ENCODE results near the gene TRAM2.

TRAM2 gene

DNA sequence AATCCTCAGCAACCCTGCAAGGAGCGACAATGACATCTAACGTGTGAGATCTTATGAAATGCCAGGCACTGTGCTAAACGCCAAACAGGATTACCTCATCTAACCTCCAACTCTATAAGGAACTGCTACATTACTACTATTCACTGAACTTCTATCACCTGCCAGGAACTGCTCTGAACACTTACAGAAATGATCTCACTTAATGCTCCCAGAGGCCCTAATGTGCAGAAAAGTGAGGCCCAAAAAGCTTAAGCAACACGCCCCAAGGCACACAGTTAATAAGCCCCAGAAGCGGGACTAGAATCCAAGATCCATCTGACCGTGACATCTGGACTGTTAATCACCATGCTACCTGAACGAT lies 28.5 kb downstream of the TRAM2 start:
- no peak for DNase-seq (ENCODE audit: low read depth)
- no peak overlapping the region for H3K4me3 ChIP-seq (ENCODE audit: low read depth, low read length)
- TF ChIP-seq, protein P1, sequence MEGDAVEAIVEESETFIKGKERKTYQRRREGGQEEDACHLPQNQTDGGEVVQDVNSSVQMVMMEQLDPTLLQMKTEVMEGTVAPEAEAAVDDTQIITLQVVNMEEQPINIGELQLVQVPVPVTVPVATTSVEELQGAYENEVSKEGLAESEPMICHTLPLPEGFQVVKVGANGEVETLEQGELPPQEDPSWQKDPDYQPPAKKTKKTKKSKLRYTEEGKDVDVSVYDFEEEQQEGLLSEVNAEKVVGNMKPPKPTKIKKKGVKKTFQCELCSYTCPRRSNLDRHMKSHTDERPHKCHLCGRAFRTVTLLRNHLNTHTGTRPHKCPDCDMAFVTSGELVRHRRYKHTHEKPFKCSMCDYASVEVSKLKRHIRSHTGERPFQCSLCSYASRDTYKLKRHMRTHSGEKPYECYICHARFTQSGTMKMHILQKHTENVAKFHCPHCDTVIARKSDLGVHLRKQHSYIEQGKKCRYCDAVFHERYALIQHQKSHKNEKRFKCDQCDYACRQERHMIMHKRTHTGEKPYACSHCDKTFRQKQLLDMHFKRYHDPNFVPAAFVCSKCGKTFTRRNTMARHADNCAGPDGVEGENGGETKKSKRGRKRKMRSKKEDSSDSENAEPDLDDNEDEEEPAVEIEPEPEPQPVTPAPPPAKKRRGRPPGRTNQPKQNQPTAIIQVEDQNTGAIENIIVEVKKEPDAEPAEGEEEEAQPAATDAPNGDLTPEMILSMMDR (IDR thresholded peaks at IDR 0.05; ENCODE audit: low read depth, low read length, missing control alignments), result no peak

- no peak overlapping the region for H3K4me3 ChIP-seq (ENCODE audit: low read depth, low read length)
- no peak for DNase-seq (ENCODE audit: low read depth)
- TF ChIP-seq, protein P1 (IDR thresholded peaks at IDR 0.05; ENCODE audit: low read depth, low read length, missing control alignments), result no peak
Measured at GRCh38 chr6:52547647-52548352, 29.1 kb downstream of the TRAM2 start.

GRCh38 chr6:52546678-52547077 lies 30.2 kb downstream of the TRAM2 start:
- DNase-seq (ENCODE audit: low read depth), result peak; percentile 40
- TF ChIP-seq, protein P1 (IDR thresholded peaks at IDR 0.05; ENCODE audit: low read depth, low read length, missing control alignments), result no peak
- no peak overlapping the region for H3K4me3 ChIP-seq (ENCODE audit: low read depth, low read length)

DNA sequence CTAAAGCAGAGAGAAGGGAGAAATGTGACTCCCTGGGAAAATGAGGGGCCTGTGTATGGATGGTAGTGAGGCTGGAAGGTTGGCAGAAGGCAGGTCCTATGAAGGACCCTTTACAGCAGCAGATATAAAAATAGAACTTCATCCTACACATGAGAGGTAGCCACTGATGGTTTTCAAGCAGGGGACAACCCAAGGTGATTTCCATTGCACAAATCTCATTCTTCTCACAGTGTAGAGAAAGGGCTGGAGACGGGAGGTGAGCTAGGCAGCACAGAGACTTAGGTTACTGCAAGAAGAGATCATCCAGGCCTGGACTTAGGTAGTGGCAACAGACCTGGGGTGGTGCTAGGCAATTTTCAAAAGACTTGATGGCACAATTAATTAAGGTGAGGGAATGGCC lies 30.7 kb downstream of the TRAM2 start:
- DNase-seq (ENCODE audit: low read depth), result no peak
- TF ChIP-seq, protein P1 (IDR thresholded peaks at IDR 0.05; ENCODE audit: low read depth, low read length, missing control alignments), result no peak
- no peak overlapping the region for H3K4me3 ChIP-seq (ENCODE audit: low read depth, low read length)

DNA sequence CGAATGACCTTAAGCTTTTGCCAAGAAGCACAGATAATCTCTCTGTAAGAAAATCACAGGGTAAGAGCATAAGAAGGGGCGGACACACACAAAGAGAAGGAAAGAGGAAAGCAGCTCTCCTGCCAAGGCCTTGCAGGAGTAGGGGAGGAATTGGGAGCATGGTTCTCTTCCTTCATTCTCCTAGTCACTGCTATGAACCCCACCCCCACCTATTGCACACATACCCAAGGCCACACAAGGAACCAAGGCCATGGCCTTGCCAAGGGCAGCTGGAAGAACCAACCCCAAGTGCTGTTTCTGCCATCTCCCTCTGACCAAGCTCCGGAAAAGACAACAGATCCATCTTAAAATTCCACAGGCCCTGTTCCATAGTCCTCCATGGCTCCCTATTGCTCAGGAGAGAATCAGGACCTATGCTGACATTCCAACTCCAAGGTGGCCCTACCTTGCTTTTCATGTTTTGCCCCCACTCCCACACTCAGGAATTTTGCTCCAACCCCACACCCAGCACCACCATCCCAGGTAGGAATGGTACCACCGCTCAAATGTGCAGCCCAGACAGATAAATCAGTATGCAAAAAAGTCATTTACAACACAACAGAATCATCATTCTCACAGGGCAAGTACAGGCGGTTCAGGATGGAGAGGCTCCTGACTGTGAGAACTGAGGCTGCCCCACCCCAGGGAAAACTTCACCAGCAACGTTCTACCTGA lies 31.3 kb downstream of the TRAM2 start:
- DNase-seq (ENCODE audit: low read depth), result no peak
- H3K4me3 ChIP-seq (ENCODE audit: low read depth, low read length), result no peak overlapping the region
- TF ChIP-seq, protein P1 (IDR thresholded peaks at IDR 0.05; ENCODE audit: low read depth, low read length, missing control alignments), result no peak

DNA sequence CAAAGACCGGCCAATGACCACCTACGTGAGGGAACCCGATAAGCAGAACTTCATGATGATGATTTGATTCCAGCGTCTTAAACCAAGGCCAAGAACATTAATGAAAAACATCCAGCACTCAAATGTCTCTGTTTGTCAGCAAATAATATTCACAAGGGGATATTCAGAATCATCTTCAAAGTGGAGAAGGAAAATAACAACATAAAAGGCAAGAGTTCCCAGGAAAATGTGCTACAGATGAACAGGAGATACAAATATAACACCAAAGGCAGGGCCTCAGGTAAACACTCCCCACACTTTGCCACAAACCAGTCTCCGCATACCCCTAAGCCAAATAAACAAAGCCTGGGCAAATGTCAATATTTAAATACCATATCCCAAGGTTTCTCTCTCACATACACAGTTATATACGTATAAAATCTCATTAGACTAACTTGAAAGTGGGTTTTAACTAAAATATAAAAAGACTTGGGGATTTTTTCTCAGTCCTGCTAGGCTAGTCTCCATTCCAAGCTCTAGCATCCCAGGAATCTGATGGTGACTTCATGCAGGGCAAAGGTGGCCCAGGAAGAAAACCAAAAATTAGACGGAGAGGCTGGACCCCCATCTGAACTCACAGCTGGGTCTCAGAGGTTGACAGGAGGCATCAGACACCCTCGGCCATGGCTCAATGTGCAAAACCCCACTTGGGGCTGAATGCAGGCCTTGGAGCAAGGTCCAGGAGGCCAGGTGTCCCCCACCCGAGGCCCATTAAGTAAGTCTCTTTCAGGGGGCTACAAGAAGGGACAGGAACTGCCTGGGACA lies 32.1 kb downstream of the TRAM2 start:
- TF ChIP-seq, protein P1 (IDR thresholded peaks at IDR 0.05; ENCODE audit: low read depth, low read length, missing control alignments), result no peak
- no peak overlapping the region for H3K4me3 ChIP-seq (ENCODE audit: low read depth, low read length)
- DNase-seq (ENCODE audit: low read depth), result no peak
